Measurements from ENCODE around the gene MDM2. TPM values are rescaled to one million over a fixed set of nuclear protein-coding genes. Genes with fewer than 3 reads are reported as not detected.
A peak's percentile ranks its signal among the peaks of the same experiment; 100 is the strongest.

Gene MDM2
- total RNA-seq, 4 donors from 2014 or later = 44.3 to 84.2 (median 70.1) TPM

- DNase-seq (ENCODE audit: low spot score) = no peak
- no peak for ATAC-seq (ENCODE audit: low FRiP score)
- no peak for TF ChIP-seq CTCF (IDR thresholded peaks at IDR 0.05)
Observed at GRCh38 chr12:68894276-68894855, 86.4 kb downstream of the MDM2 start.

GRCh38 chr12:68896881-68897540, 89.0 kb downstream of the MDM2 start:
- no peak for DNase-seq (ENCODE audit: low spot score)
- no peak for TF ChIP-seq CTCF (IDR thresholded peaks at IDR 0.05)
- no peak for ATAC-seq (ENCODE audit: low FRiP score)

- TF ChIP-seq CTCF (IDR thresholded peaks at IDR 0.05) = no peak
- DNase-seq (ENCODE audit: low spot score) (no peak), ATAC-seq (ENCODE audit: low FRiP score) (peak; percentile 34)
Observed at GRCh38 chr12:68899251-68899771, 91.3 kb downstream of the MDM2 start.

GRCh38 chr12:68900241-68900640, 92.3 kb downstream of the MDM2 start:
- DNase-seq (ENCODE audit: low spot score) (no peak), ATAC-seq (ENCODE audit: low FRiP score) (no peak)
- TF ChIP-seq CTCF (IDR thresholded peaks at IDR 0.05) = no peak

Other genes starting within 250 kb of the MDM2 start
- 100 to 1,000 TPM; 207 to 298 (median 244) TPM for gene RAP1B, start 197.3 kb upstream of the MDM2 start, total RNA-seq
- gene NUP107, start 121.2 kb upstream of the MDM2 start, total RNA-seq = 10 to 100 TPM; 27.1 to 48.9 (median 29.8) TPM
- 1 to 10 TPM; 2.8 to 6.9 (median 3.7) TPM for gene SLC35E3, start 62.0 kb upstream of the MDM2 start, total RNA-seq
- gene CPM, start 125.0 kb downstream of the MDM2 start, total RNA-seq = 100 to 1,000 TPM; 233 to 478 (median 301) TPM